ENCODE measurements around the gene AGER. TPM values are rescaled to one million over a fixed set of nuclear protein-coding genes. Genes with fewer than 3 reads are reported as not detected.

The AGER gene
- total and polyA plus RNA-seq, 7 experiments from 2014 or later = 0.47 to 92.2 (median 38.0) TPM; not detected in 1

DNA sequence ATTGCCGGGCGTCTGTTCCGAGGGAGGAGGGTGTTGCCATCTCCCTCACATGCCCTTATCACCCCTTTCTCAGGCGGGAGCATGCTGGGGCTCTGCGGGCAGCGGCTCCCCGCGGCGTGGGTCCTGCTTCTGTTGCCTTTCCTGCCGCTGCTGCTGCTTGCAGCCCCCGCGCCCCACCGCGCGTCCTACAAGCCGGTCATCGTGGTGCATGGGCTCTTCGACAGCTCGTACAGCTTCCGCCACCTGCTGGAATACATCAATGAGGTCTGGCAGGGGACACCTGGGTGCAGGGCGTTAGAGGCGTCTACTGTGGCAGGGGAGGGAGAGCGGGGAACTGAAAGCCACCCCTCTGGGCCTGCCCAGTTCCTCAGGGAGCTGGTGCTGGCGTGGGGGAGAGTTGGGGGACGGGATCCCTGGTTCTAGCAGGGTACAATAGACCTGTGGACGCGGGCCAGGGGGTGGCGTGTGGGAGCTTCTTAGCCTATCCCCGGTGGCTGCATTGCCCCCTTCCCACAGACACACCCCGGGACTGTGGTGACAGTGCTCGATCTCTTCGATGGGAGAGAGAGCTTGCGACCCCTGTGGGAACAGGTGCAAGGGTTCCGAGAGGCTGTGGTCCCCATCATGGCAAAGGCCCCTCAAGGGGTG is 29.4 kb downstream of the AGER start:
- peak overlapping the region; percentile 82 for H3K27ac ChIP-seq (ENCODE audit: low read depth, low read length)
- H3K36me3 Mint-ChIP-seq = peaks cover 1 to 15% (median 9%) of the 10 kb centered on the region in 5 donors

DNA sequence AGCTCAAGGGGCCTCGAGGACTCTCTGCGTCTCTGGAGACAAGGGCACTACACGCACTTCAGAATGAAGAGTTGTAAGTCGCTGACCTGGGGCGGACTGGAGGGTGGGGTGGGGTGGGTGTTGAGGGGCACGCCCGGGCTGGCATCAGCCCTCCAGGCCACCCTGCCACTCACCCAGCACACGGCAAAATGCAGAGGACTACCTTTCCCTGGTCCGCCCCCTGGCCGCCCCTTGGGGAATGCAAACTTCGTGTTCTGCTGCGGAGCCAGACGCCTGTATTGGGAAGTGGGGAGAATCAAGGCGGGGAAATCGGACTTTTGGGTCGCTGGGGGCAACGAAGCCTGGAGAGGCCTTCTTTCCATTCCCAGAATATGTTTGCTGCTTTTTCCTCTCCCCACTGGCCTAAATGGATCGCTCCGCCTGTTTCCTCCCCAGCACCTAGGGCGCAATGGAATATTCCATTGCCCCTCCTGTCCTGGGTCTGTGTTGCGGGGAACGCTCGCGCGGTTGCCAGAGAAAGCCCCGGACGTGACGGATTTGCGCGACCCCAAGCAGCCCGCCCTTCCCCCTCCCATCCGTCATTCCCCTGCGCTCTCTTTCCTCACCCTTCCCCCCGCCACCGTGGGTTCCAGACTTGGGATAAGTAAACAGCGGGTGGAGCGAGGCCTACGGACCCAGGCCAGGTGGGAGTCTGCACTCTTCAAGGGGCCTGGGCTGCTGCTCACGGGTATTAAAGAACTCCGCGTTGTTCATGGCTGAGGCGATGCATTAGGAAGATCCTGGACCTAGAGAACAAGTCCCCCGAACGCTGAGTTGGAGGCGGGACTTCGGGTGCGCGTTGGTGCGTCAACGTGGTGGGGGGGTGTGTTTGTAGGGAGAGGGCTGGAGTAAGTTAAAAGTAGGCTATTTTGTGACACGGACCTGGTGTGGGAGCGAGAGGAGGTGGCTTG is 30.2 kb downstream of the AGER start, which contains the start of gene PPT2:
Gene PPT2 (plus strand): TSS at position 578 of the 950 bp plus-strand sequence. CDS start 454 bp downstream, outside the sequence.
- Mint-ChIP-seq H3K4me3 (peak within 1 kb of the TSS; percentile 87 to 100 (median 98)), H3K36me3 (peaks cover 1 to 18% (median 9%) of the 10 kb centered on the region in 5 donors), H3K4me1 (peaks cover 42 to 74% (median 65%) of the 10 kb centered on the region in 7 donors), H3K9me3 (peaks cover 0 to 2% (median 0%) of the 10 kb centered on the region in 11 donors), H3K27ac (peak within 1 kb of the TSS; percentile 87 to 98 (median 92)), H3K27me3 (peaks cover 0 to 34% (median 12%) of the 10 kb centered on the region in 5 donors)
- intact Hi-C loops (cut with micrococcal nuclease) = loop anchor here (1.0 to 2.0 kb wide), 7 partner anchors 22 to 67 kb away; partner anchors contain the start of genes AGPAT1 (in 2 of the 2), FKBPL (in 2 of the 2) and PBX2 (in 1 of the 2)
- Histone ChIP-seq H3K36me3 (ENCODE audit: control insufficient read depth in 2 of 3, insufficient read depth in 3 of 3, low read length in 3 of 3) (peaks cover 0 to 15% (median 0%) of the 10 kb centered on the region in 3 experiments), H3K9me3 (ENCODE audit: control insufficient read depth in 2 of 3, low read length in 3 of 3) (no peaks in the 10 kb centered on the region), H3K4me3 (ENCODE audit: low read length) (peak within 1 kb of the TSS; percentile 68), H3K27ac (ENCODE audit: low read depth, low read length) (peak within 1 kb of the TSS; percentile 82), H3K27me3 (ENCODE audit: control insufficient read depth in 2 of 2, insufficient read depth in 2 of 2, low read length in 2 of 2) (no peaks in the 10 kb centered on the region), H3K4me1 (ENCODE audit: control insufficient read depth in 2 of 2, insufficient read depth in 2 of 2, low read length in 2 of 2) (peaks cover 10 to 35% of the 10 kb centered on the region in 2 donors)
- POLR2A ChIA-PET = interaction anchor here (0.6 to 1.6 kb wide), 7 partner anchors 22 to 690 kb away, joined by 3 to 9 read pairs (median 3); partner anchors contain the start of genes ATF6B, GPSM3 and PSMB8
- CTCF ChIA-PET = interaction anchor here (0.7 to 1.3 kb wide), 6 partner anchors 11 to 674 kb away, joined by 3 to 15 read pairs (median 5); partner anchors contain the start of gene EGFL8
- DNase-seq (peak; percentile 34 to 85 (median 72)), ATAC-seq (peak; percentile 82)

More for the DNA sequence above, 29.4 kb downstream of the AGER start:
- CTCF ChIA-PET = interaction anchor here (0.7 to 1.3 kb wide), 7 partner anchors 10 to 673 kb away, joined by 3 to 15 read pairs (median 5); partner anchors contain the start of gene EGFL8
- peak overlapping the region; percentile 87 to 98 (median 92) for H3K27ac Mint-ChIP-seq
- peaks cover 38 to 70% (median 60%) of the 10 kb centered on the region in 7 donors for H3K4me1 Mint-ChIP-seq
- peaks cover 0 to 29% (median 12%) of the 10 kb centered on the region in 5 donors for H3K27me3 Mint-ChIP-seq
- DNase-seq (peak in 8 of 9 donors; percentile 62 to 72 (median 66)), ATAC-seq (peak; percentile 79)
- POLR2A ChIA-PET = interaction anchor here (0.6 to 1.3 kb wide), 7 partner anchors 23 to 689 kb away, joined by 3 to 9 read pairs (median 3); partner anchors contain the start of genes ATF6B, GPSM3 and PSMB8
- Histone ChIP-seq H3K4me3 (ENCODE audit: low read length) (peak overlapping the region; percentile 68), H3K36me3 (ENCODE audit: control insufficient read depth in 2 of 3, insufficient read depth in 3 of 3, low read length in 3 of 3) (peaks cover 0 to 15% (median 0%) of the 10 kb centered on the region in 3 experiments), H3K9me3 (ENCODE audit: control insufficient read depth in 2 of 3, low read length in 3 of 3) (no peaks in the 10 kb centered on the region), H3K4me1 (ENCODE audit: control insufficient read depth in 2 of 2, insufficient read depth in 2 of 2, low read length in 2 of 2) (peaks cover 10 to 35% of the 10 kb centered on the region in 2 donors), H3K27me3 (ENCODE audit: control insufficient read depth in 2 of 2, insufficient read depth in 2 of 2, low read length in 2 of 2) (no peaks in the 10 kb centered on the region)
- intact Hi-C loops (cut with micrococcal nuclease) = loop anchor here (1.0 to 2.0 kb wide), 7 partner anchors 22 to 68 kb away; partner anchors contain the start of genes AGPAT1 (in 2 of the 2), FKBPL (in 2 of the 2) and PBX2 (in 1 of the 2)
- H3K4me3 Mint-ChIP-seq = peak overlapping the region; percentile 87 to 100 (median 98)
- H3K9me3 Mint-ChIP-seq = peaks cover 0 to 2% (median 0%) of the 10 kb centered on the region in 11 donors

DNA sequence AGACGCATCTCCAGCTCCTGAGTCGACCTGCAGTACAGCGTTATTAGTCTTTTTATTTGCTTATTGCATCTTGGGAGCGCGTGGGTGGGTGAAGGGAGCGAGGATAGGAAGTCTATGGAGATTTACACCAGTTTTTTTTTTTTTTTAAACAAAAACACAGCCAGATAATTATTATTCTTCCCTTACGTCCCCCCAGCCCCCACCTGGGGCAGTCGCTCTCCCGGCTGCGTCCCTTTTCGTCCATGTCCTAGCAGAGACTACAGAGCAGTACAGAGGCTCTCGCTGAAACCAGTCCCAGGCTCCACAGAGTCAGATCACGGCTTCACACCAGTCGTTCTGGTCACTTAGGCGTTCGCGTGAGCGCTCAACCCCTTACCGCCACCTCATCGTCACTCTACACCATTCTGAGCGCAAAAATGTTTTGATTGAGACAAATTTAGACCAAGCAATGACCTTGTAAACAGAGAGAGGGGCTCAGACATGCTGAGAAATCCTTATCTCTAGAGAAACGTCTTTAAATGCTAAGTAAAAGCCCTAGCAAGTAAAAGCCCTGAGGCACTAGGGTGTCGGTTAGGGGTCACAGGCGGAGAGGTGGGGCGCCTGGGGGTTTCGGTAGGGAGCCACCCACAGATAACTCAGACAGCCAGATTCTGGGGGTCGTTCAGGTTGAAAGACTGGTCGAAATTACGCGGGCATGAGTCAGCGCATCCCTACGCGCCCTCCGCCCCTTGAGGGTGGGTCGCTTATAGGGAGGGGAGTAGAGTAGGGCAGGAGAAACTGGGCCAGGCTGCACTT is 31.1 kb downstream of the AGER start:
- ATAC-seq = no peak
- Mint-ChIP-seq H3K9me3 (peaks cover 0 to 5% (median 0%) of the 10 kb centered on the region in 11 donors), H3K4me1 (peaks cover 50 to 78% (median 71%) of the 10 kb centered on the region in 7 donors), H3K27me3 (peaks cover 0 to 42% (median 12%) of the 10 kb centered on the region in 5 donors), H3K36me3 (peaks cover 0 to 12% (median 6%) of the 10 kb centered on the region in 5 donors), H3K4me3 (peak overlapping the region; percentile 58 to 100 (median 86)), H3K27ac (peak overlapping the region in 8 of 9 donors; percentile 6 to 98 (median 89))
- DNase-seq = no peak
- H3K4me1 ChIP-seq (ENCODE audit: control insufficient read depth in 2 of 2, insufficient read depth in 2 of 2, low read length in 2 of 2) = peaks cover 10 to 35% of the 10 kb centered on the region in 2 donors
- H3K9me3 ChIP-seq (ENCODE audit: control insufficient read depth in 2 of 3, low read length in 3 of 3) = no peaks in the 10 kb centered on the region
- no peak overlapping the region for H3K4me3 ChIP-seq (ENCODE audit: low read length)
- peak overlapping the region; percentile 82 for H3K27ac ChIP-seq (ENCODE audit: low read depth, low read length)
- ChIA-PET POLR2A (interaction anchor here (0.5 to 1.6 kb wide), 5 partner anchors 13 to 413 kb away, joined by 3 to 7 read pairs (median 3); partner anchors contain the start of genes FKBPL and MSH5), CTCF (interaction anchor here (0.9 kb wide), 1 partner anchor 23 kb away, joined by 3 read pairs; the partner anchor contains the start of gene AGPAT1)
- intact Hi-C loops (cut with micrococcal nuclease) = no loop called here
- peaks cover 0 to 8% (median 0%) of the 10 kb centered on the region in 3 experiments for H3K36me3 ChIP-seq (ENCODE audit: control insufficient read depth in 2 of 3, insufficient read depth in 3 of 3, low read length in 3 of 3)
- H3K27me3 ChIP-seq (ENCODE audit: control insufficient read depth in 2 of 2, insufficient read depth in 2 of 2, low read length in 2 of 2) = no peaks in the 10 kb centered on the region

DNA sequence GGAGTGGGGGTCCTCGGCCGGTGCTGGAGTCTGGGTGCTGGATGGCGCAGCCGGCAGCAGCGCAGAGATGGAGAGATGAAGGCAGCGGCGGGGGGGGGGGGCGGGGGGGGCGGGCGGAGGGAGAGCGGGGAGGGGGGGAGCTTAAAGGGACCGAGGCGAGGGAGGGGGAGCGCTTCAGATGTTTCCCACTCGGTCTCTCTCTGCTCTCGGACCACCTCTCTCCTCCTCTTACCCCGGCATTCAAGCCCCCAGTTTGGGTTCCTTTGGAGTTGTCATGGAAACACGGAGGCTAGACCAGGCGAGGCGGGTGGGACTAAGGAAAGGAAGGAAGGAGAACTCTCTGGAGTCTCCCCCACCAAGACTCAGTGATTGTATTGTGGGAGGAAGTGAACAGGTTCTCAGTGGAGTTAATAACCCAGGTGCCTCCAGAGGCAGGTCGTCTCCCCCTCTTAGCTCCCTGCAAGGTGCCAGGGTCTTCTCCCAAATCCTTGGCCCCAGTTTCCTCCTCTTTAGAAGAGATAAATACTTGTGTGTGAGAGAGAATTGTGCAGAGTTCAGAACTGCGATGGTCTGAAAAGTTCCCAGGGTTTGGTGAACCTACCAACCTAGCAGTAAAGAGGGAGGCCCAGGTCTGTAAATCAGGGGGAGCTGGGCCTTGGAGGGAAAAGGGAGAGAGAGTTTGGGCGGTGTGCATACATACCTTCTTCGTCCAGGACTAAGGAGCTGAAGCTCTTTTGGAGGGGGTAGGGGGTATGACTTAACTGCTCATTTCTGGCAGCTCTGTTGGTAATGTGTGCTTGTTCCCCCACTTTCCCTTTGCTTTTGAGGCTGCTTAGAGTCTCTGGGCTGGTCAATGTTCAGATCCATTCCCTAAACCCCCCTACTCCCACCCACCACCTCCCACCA is 31.9 kb downstream of the AGER start, which contains the start of gene PRRT1:
Gene PRRT1 (minus strand): TSS at position 77 of the 906 bp plus-strand sequence. CDS start 112 bp downstream, outside the sequence.
- peak within 1 kb of the TSS; percentile 82 for H3K27ac ChIP-seq (ENCODE audit: low read depth, low read length)
- peak in 2 of 9 donors; percentile 33 to 35 for DNase-seq
- intact Hi-C loops (cut with micrococcal nuclease) = no loop called here

More for the DNA sequence above, 31.9 kb downstream of the AGER start, which contains the start of gene PRRT1:
- Mint-ChIP-seq H3K9me3 (peaks cover 0 to 5% (median 0%) of the 10 kb centered on the region in 11 donors), H3K36me3 (peaks cover 0 to 5% (median 0%) of the 10 kb centered on the region in 5 donors), H3K27ac (peak within 1 kb of the TSS; percentile 43 to 98 (median 90)), H3K4me1 (peaks cover 49 to 73% (median 70%) of the 10 kb centered on the region in 7 donors), H3K27me3 (peaks cover 0 to 51% (median 12%) of the 10 kb centered on the region in 5 donors), H3K4me3 (peak within 1 kb of the TSS; percentile 41 to 100 (median 86))
- POLR2A ChIA-PET = interaction anchor here (0.5 to 2.0 kb wide), 9 partner anchors 12 to 412 kb away, joined by 3 to 7 read pairs (median 3); partner anchors contain the start of genes ATF6B, EGFL8, FKBPL and GPSM3
- H3K4me1 ChIP-seq (ENCODE audit: control insufficient read depth in 2 of 2, insufficient read depth in 2 of 2, low read length in 2 of 2) = peaks cover 10 to 35% of the 10 kb centered on the region in 2 donors
- ATAC-seq = no peak
- no peaks in the 10 kb centered on the region for H3K27me3 ChIP-seq (ENCODE audit: control insufficient read depth in 2 of 2, insufficient read depth in 2 of 2, low read length in 2 of 2)
- no peaks in the 10 kb centered on the region for H3K9me3 ChIP-seq (ENCODE audit: control insufficient read depth in 2 of 3, low read length in 3 of 3)
- CTCF ChIA-PET = interaction anchor here (0.8 to 0.9 kb wide), 2 partner anchors 23 to 24 kb away, joined by 3 read pairs; partner anchors contain the start of gene AGPAT1
- H3K4me3 ChIP-seq (ENCODE audit: low read length) = peak within 1 kb of the TSS; percentile 50
- no peaks in the 10 kb centered on the region for H3K36me3 ChIP-seq (ENCODE audit: control insufficient read depth in 2 of 3, insufficient read depth in 3 of 3, low read length in 3 of 3)
